22Rv1 (cell line): Measurements from ENCODE around the gene EXOC3.

Experiments
- H3K27ac ChIP-seq: fragments of 450-650 bp; 2 replicates; pipeline ENCODE4 v1.5.1; 2017
- ZFX ChIP-seq: fragments of 450-650 bp; IDR thresholded peaks from 2 replicates; pipeline ENCODE4 v1.6.1; 2017; ENCODE audit warnings: antibody characterized with exemption, borderline replicate concordance
- TF ChIP-seq, protein P1 (sequence below): fragments of 450-650 bp; IDR thresholded peaks from 2 replicates; pipeline ENCODE4 v1.5.1; 2017; ENCODE audit warnings: mild to moderate bottlenecking

EXOC3 gene

DNA sequence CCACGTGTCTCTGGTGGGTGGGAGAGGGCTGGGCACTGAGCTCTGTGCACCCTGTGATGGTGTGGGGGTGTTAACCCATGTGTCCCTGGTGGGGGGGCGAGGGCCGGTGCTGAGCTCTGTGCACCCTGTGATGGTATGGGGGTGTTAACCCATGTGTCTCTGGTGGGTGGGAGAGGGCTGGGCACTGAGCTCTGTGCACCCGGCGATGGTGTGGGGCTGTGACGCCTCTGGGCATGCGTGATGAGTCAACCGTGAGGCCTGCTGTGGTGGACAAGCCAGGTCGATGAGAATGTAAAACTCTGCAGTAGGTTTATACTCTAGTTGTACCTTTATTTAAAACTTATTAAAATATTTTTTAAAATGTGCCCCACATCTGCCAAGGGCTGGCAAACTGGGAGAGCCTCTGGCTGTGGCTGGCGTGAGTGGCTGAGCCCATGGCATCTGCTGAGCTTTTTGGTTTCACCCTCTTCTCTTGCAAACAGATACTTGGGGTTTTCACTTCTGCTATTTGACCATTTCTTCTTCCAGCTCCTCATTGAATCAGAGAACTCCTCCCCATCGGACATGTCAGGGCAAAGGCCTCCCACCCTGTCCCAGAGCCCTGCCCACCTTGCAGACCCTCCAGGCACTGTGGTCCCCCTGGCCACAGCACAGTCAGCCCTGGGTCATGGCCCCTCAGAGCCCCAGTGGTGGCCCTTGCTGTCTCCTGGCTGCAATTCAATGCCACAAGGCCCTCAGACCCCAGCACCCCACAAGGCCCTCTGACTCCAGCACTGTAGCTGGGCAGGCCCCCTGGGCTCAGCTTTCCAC lies 18.5 kb upstream of the EXOC3 start:
- TF ChIP-seq ZFX, result no peak
- TF ChIP-seq, protein P1, sequence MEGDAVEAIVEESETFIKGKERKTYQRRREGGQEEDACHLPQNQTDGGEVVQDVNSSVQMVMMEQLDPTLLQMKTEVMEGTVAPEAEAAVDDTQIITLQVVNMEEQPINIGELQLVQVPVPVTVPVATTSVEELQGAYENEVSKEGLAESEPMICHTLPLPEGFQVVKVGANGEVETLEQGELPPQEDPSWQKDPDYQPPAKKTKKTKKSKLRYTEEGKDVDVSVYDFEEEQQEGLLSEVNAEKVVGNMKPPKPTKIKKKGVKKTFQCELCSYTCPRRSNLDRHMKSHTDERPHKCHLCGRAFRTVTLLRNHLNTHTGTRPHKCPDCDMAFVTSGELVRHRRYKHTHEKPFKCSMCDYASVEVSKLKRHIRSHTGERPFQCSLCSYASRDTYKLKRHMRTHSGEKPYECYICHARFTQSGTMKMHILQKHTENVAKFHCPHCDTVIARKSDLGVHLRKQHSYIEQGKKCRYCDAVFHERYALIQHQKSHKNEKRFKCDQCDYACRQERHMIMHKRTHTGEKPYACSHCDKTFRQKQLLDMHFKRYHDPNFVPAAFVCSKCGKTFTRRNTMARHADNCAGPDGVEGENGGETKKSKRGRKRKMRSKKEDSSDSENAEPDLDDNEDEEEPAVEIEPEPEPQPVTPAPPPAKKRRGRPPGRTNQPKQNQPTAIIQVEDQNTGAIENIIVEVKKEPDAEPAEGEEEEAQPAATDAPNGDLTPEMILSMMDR, result no peak
- no peak overlapping the region for H3K27ac ChIP-seq

DNA sequence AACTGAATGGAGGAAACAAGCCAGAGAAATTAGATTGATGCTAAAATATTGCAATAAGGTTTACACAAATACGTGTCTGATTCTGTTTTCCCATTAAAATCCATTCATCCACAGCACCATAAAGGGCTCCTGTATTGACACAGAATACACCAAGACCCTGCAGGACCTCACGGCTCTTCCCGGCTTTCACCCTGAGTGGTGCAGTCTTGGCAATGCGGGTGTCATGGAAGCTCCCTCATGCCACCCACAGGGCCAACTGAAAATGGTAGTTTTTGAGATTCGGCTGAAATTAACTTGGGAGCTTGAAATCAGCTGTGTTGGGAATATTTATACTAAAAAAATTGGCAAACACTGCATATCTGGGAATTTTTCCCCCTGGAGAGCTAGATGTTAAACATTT lies 17.3 kb upstream of the EXOC3 start:
- H3K27ac ChIP-seq, result no peak overlapping the region
- no peak for TF ChIP-seq ZFX
- TF ChIP-seq, protein P1, result no peak

DNA sequence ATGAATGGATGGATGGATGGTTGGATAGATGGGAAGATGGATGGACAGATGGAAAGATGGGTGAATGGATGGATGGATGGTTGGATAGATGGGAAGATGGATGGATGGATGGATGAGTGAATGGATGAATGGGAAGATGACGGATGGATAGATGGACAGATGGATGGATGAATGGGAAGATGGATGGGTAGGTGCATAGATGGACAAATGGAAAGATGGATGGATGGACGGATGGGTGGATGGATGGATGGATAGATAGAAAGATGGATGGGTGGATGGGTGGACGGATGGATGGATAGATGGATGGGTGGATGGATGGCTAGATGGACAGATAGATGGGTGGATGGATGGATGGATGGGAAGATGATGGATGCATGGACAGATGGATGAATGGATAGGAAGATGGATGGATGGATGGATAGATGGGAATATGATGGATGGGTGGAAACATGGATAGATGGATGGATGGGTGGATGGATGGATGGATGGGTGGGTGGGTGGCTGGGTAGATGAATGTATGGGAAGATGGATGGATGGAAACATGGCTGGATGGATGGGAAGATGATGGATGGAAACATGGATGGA lies 16.5 kb upstream of the EXOC3 start:
- H3K27ac ChIP-seq, result no peak overlapping the region
- TF ChIP-seq ZFX, result no peak
- TF ChIP-seq, protein P1, result no peak

DNA sequence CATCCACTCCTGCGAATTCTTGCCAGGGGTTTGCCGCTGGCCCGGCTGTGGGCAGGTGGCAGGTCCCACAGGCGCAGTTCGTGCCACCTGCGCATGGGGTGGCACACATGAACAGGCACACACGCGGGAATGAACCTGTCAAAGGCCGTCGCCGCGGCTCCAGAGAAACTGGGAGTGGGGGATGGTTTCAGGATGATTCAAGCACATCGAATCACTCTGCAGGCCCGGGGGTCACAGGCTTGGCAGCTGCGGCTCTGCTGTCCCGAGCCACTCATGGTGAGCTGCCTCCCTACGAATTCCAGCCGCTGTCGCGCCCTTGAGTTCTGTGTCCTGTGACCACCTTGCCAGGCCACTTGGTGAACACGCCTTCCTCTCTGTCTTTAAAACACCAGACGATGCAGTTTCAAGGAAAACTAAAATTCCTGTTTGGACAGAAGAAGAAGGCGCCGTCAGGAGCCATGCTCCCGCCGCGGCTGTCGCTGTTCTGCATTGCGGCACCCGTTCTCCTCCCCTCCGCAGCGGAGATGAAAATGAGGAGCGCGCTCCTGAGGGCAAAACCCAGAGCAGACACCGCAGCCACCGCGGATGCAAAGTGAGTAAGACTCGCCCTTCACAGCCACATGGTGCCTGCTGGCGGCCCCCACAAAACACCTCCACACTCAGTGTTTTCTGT lies 15.4 kb upstream of the EXOC3 start:
- no peak overlapping the region for H3K27ac ChIP-seq
- TF ChIP-seq, protein P1, result no peak
- no peak for TF ChIP-seq ZFX

DNA sequence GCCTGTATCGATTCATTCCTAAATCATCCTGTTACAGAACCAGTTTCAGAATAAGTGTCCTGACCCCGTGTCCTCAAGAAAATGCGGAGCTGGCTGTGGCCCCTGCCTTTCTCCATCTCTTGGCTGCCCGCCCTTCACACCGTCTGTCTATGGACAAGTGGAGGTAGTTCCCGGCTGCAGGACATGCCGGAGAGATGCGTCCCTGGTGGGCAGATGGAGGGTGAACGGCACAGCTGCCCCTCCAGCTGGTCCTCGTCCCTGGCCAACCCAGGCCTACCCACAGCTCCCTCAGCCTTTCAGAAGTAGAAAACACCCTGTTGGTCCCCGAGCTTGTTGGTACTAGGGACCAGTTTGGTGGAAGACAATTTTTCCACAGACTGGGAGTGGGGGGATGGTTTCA lies 14.8 kb upstream of the EXOC3 start:
- H3K27ac ChIP-seq, result no peak overlapping the region
- TF ChIP-seq, protein P1, result no peak

DNA sequence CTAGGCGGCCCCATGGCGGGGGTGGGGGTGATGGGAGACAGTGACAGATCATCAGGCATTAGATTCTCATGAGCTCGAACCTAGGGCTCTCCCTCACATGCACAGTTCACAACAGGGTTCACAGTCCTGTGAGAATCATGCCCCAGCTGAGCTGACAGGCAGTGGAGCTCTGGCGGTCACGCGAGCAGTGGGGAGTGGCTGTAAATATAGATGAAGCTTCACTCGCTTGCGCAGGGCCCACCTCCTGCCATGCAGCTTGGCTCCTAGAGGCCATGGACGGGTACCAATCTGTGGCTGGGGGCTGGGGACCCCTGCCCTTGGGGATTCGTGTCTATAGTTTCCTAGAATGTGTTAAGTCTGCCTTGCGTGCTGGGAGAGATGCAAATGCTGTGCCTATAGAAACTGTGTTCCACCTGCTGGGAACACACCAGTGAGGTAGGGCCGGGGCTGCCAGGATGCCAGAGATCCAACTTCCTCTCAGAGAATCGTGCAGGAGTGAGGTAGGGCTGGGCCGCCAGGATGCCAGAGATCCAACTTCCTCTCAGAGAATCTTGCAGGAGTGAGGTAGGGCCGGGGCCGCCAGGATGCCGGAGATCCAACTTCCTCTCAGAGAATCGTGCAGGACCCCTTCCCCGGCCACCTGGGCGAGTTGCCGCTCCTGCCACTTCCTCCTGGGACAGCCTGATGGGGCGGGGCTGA lies 14.1 kb upstream of the EXOC3 start:
- H3K27ac ChIP-seq, result no peak overlapping the region
- TF ChIP-seq, protein P1, result no peak
- no peak for TF ChIP-seq ZFX
